ENCODE data around the gene IMPG1. TPM values are rescaled to one million over a fixed set of nuclear protein-coding genes. Genes with fewer than 3 reads are reported as not detected.

IMPG1 gene
- total RNA-seq, 2 experiments from 2014 or later, result not detected

DNA sequence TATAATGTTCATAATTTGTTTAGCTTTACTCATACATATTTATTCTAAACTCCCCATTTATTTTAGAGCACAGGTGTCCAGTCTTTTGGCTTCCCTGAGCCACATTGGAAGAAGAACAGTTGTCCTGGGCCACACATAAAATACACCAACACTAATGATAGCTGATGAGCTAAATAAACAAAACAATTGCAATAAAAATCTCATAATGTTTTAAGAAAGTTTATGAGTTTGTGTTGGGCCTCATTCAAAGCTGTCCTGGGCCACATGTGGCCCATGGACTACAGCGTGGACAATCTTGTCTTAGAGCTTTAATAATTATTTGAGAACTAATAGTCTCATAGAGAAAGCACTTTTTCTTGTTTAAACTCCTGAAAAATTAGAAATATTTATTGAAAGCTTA is 192.2 kb downstream of the IMPG1 start:
- ChIA-PET CTCF (ENCODE audit: unreplicated experiment) (no interaction called here), POLR2A (interaction anchor here (0.6 to 1.3 kb wide), 3 partner anchors 11 to 26 kb away, joined by 3 to 6 read pairs (median 3); no protein-coding TSS in a partner anchor)
- no peak for DNase-seq (ENCODE audit: low spot score)
- no TSS peak for BruUV-seq (replicated peaks)
- H3K27ac ChIP-seq (ENCODE audit: low read depth, low read length, poor library complexity, severe bottlenecking), result no peak overlapping the region
- H4K20me1 ChIP-seq (ENCODE audit: insufficient read depth, low read length), result no peaks in the 10 kb centered on the region
- H3K36me3 ChIP-seq (ENCODE audit: insufficient read depth, low read length), result no peaks in the 10 kb centered on the region
- no peak for TF ChIP-seq EZH2phosphoT487 (IDR thresholded peaks at IDR 0.05; ENCODE audit: borderline replicate concordance, low read depth, low read length)
- TF ChIP-seq, protein P1, sequence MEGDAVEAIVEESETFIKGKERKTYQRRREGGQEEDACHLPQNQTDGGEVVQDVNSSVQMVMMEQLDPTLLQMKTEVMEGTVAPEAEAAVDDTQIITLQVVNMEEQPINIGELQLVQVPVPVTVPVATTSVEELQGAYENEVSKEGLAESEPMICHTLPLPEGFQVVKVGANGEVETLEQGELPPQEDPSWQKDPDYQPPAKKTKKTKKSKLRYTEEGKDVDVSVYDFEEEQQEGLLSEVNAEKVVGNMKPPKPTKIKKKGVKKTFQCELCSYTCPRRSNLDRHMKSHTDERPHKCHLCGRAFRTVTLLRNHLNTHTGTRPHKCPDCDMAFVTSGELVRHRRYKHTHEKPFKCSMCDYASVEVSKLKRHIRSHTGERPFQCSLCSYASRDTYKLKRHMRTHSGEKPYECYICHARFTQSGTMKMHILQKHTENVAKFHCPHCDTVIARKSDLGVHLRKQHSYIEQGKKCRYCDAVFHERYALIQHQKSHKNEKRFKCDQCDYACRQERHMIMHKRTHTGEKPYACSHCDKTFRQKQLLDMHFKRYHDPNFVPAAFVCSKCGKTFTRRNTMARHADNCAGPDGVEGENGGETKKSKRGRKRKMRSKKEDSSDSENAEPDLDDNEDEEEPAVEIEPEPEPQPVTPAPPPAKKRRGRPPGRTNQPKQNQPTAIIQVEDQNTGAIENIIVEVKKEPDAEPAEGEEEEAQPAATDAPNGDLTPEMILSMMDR (conservative IDR thresholded peaks at IDR 0.05; ENCODE audit: low read length), result no peak
- no peaks in the 10 kb centered on the region for H3K9me3 ChIP-seq (ENCODE audit: low read length)
- H3K4me3 ChIP-seq (ENCODE audit: low read depth, low read length, poor library complexity, severe bottlenecking), result no peak overlapping the region
- no peaks in the 10 kb centered on the region for H3K9me2 ChIP-seq (ENCODE audit: insufficient read depth, low read length)
- H3K4me1 ChIP-seq (ENCODE audit: insufficient read depth, low read length, poor library complexity, severe bottlenecking), result no peaks in the 10 kb centered on the region
- no peaks in the 10 kb centered on the region for H3K79me2 ChIP-seq (ENCODE audit: insufficient read depth, low read depth, low read length)
- intact Hi-C loops (cut with micrococcal nuclease; ENCODE audit: unreplicated experiment), result no loop called here
- H2AFZ ChIP-seq (ENCODE audit: low read length), result no peak overlapping the region
- no peak overlapping the region for H3K4me2 ChIP-seq (ENCODE audit: low read length)

DNA sequence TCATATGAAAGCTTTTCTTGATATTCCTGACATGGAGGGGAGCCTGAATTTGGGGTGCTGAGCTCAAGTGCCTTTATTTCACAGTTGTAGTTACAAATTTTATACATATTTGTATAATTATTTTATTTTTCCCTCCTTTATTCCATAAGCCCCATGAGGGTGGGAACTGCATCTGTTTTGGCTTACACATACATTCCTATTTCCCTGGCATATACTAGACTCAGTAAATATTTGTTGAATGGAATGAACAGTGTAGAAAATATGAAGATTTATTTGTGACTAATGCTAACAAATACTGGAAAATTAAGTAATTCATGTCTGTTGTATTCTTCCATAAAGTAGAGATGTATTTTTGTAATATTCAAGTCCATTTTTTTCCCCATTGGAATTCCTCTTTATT is 196.3 kb downstream of the IMPG1 start:
- intact Hi-C loops (cut with micrococcal nuclease; ENCODE audit: unreplicated experiment), result no loop called here
- Histone ChIP-seq H2AFZ (ENCODE audit: low read length) (no peak overlapping the region), H3K4me1 (ENCODE audit: insufficient read depth, low read length, poor library complexity, severe bottlenecking) (no peaks in the 10 kb centered on the region), H3K27ac (ENCODE audit: low read depth, low read length, poor library complexity, severe bottlenecking) (no peak overlapping the region), H3K36me3 (ENCODE audit: insufficient read depth, low read length) (no peaks in the 10 kb centered on the region), H3K9me2 (ENCODE audit: insufficient read depth, low read length) (no peaks in the 10 kb centered on the region), H3K79me2 (ENCODE audit: insufficient read depth, low read depth, low read length) (no peaks in the 10 kb centered on the region), H3K4me3 (ENCODE audit: low read depth, low read length, poor library complexity, severe bottlenecking) (no peak overlapping the region), H4K20me1 (ENCODE audit: insufficient read depth, low read length) (no peaks in the 10 kb centered on the region), H3K9me3 (ENCODE audit: low read length) (no peaks in the 10 kb centered on the region), H3K4me2 (ENCODE audit: low read length) (no peak overlapping the region)
- CTCF ChIA-PET (ENCODE audit: unreplicated experiment), result no interaction called here
- DNase-seq (ENCODE audit: low spot score), result no peak
- POLR2A ChIA-PET, result interaction anchor here (0.6 to 0.9 kb wide), 4 partner anchors 8 to 1244 kb away, joined by 3 to 4 read pairs (median 4); no protein-coding TSS in a partner anchor
- TF ChIP-seq, protein P1 (conservative IDR thresholded peaks at IDR 0.05; ENCODE audit: low read length), result no peak
- no peak for TF ChIP-seq EZH2phosphoT487 (IDR thresholded peaks at IDR 0.05; ENCODE audit: borderline replicate concordance, low read depth, low read length)
- BruUV-seq (replicated peaks), result no TSS peak

DNA sequence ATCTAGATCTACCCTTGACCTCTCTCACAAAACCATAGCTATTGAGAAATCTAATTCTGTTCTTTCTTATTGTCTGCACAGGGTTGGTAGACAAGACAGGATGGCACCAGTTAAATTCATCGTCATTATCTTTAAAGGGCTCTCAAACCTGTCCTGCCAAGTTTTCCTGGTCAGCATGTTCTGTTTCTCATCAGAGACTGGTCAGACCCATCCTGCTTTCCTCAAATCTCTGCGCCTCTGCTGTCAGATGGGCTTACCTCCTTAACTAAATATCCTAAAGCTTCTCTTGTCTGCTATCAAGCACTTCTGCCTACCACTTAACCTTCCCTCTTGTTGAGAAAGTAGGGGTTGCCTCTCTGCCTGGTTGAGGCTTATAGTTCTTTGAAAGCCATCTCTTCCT is 198.2 kb downstream of the IMPG1 start:
- TF ChIP-seq, protein P1 (conservative IDR thresholded peaks at IDR 0.05; ENCODE audit: low read length), result no peak
- no peak for TF ChIP-seq EZH2phosphoT487 (IDR thresholded peaks at IDR 0.05; ENCODE audit: borderline replicate concordance, low read depth, low read length)

More for the DNA sequence above, 198.2 kb downstream of the IMPG1 start:
- Histone ChIP-seq H3K4me2 (ENCODE audit: low read length) (no peak overlapping the region), H3K9me2 (ENCODE audit: insufficient read depth, low read length) (no peaks in the 10 kb centered on the region), H3K4me3 (ENCODE audit: low read depth, low read length, poor library complexity, severe bottlenecking) (no peak overlapping the region), H3K79me2 (ENCODE audit: insufficient read depth, low read depth, low read length) (no peaks in the 10 kb centered on the region), H3K9me3 (ENCODE audit: low read length) (no peaks in the 10 kb centered on the region), H2AFZ (ENCODE audit: low read length) (no peak overlapping the region), H3K36me3 (ENCODE audit: insufficient read depth, low read length) (no peaks in the 10 kb centered on the region), H4K20me1 (ENCODE audit: insufficient read depth, low read length) (no peaks in the 10 kb centered on the region), H3K27ac (ENCODE audit: low read depth, low read length, poor library complexity, severe bottlenecking) (no peak overlapping the region), H3K4me1 (ENCODE audit: insufficient read depth, low read length, poor library complexity, severe bottlenecking) (no peaks in the 10 kb centered on the region)
- ChIA-PET POLR2A (no interaction called here), CTCF (ENCODE audit: unreplicated experiment) (no interaction called here)
- intact Hi-C loops (cut with micrococcal nuclease; ENCODE audit: unreplicated experiment), result no loop called here
- no TSS peak for BruUV-seq (replicated peaks)
- no peak for DNase-seq (ENCODE audit: low spot score)

Small RNA genes lying within 50 kb of the gene (small RNA-seq; reads per million reads assigned to genes)
- gene RF00019 (not detected), gene RNU6-248P (not detected)

All from OCI-LY7 (cell line).